GM18505 (cell line): ENCODE results near the gene AASS.
"Not testable (repeated sequence)": the region's sequence is repeated elsewhere in the genome, so short reads cannot be mapped to it uniquely, and the experiment has no call there.

Source experiments
- ATAC-seq: cut with Tn5 transposase; IDR thresholded peaks from one replicate; pipeline ENCODE4 v1.9.1; 2021; ENCODE audit not compliant: unreplicated experiment
- POLR2A ChIP-seq: IDR thresholded peaks from 4 replicates; pipeline ENCODE4 v1.6.1; 2011; ENCODE audit warnings: borderline replicate concordance; ENCODE audit not compliant: insufficient read depth, insufficient read length; ENCODE audit errors: extremely low read depth

The AASS gene

GRCh38 chr7:122137251-122138077 lies 6.6 kb downstream of the AASS start:
- ATAC-seq = no peak

GRCh38 chr7:122136639-122137245 lies 7.3 kb downstream of the AASS start:
- no peak for TF ChIP-seq POLR2A
- ATAC-seq = no peak

More at GRCh38 chr7:122137251-122138077, 6.6 kb downstream of the AASS start:
- TF ChIP-seq POLR2A = no peak

- TF ChIP-seq POLR2A = no peak
- no peak for ATAC-seq
Observed at GRCh38 chr7:122136078-122136477, 8.0 kb downstream of the AASS start.

- no peak for TF ChIP-seq POLR2A
- ATAC-seq = no peak
Observed at GRCh38 chr7:122135275-122135674, 8.8 kb downstream of the AASS start.

- ATAC-seq = not testable (repeated sequence)
Observed at GRCh38 chr7:122134793-122135192, 9.3 kb downstream of the AASS start.

- no peak for ATAC-seq
- TF ChIP-seq POLR2A = no peak
Observed at GRCh38 chr7:122133477-122133876, 10.6 kb downstream of the AASS start.

- no peak for TF ChIP-seq POLR2A
- ATAC-seq = no peak
Observed at GRCh38 chr7:122132341-122132740, 11.7 kb downstream of the AASS start.

- TF ChIP-seq POLR2A = no peak
- ATAC-seq = no peak
Observed at GRCh38 chr7:122123746-122124145, 20.3 kb downstream of the AASS start.

- no peak for TF ChIP-seq POLR2A
- ATAC-seq = no peak
Observed at GRCh38 chr7:122118757-122119156, 25.3 kb downstream of the AASS start.

GRCh38 chr7:122103064-122103463 lies 41.0 kb downstream of the AASS start:
- no peak for TF ChIP-seq POLR2A
- no peak for ATAC-seq

GRCh38 chr7:122100021-122100420 lies 44.0 kb downstream of the AASS start:
- TF ChIP-seq POLR2A = no peak
- ATAC-seq = no peak

GRCh38 chr7:122095642-122096041 lies 48.4 kb downstream of the AASS start:
- TF ChIP-seq POLR2A = no peak
- no peak for ATAC-seq

GRCh38 chr7:122094549-122094948 lies 49.5 kb downstream of the AASS start:
- no peak for ATAC-seq
- TF ChIP-seq POLR2A = no peak
